DOHH2 (cell line): ENCODE data around the gene KCNN2.

Source experiments
- EZH2phosphoT487 ChIP-seq: fragments of 200-600 bp; sonication (generic); IDR thresholded peaks from 2 replicates; pipeline ENCODE4 v1.6.1; 2017; ENCODE audit warnings: borderline replicate concordance, mild to moderate bottlenecking, antibody characterized with exemption, low read length, moderate library complexity, mixed read lengths
- TF ChIP-seq, protein P1 (sequence below): fragments of 200-600 bp; sonication (generic); IDR thresholded peaks from one replicate; pipeline ENCODE4 v1.5.1; 2014; ENCODE audit warnings: antibody characterized with exemption, mild to moderate bottlenecking, low read depth, low read length; ENCODE audit not compliant: poor library complexity, severe bottlenecking

DNA sequence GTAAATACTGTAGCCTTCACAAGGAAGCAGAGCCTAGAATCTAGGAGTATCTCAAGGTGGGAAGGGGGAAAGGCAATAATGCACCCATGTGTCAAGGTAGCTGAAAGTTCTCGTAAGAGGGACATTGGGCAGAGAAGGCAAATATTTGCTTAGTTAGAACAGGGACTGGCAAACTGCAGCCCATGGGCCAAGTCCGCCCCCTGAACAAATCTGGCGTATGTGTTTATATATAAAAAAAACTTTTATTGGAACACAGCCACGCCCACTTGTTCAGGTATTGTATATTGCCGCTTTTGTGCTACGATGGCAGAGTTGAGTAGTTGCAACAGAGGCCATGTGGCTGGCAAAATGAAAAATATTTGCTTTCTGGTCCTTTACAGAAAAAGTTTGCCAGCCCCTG is 16.1 kb downstream of the KCNN2 start:
- TF ChIP-seq, protein P1, sequence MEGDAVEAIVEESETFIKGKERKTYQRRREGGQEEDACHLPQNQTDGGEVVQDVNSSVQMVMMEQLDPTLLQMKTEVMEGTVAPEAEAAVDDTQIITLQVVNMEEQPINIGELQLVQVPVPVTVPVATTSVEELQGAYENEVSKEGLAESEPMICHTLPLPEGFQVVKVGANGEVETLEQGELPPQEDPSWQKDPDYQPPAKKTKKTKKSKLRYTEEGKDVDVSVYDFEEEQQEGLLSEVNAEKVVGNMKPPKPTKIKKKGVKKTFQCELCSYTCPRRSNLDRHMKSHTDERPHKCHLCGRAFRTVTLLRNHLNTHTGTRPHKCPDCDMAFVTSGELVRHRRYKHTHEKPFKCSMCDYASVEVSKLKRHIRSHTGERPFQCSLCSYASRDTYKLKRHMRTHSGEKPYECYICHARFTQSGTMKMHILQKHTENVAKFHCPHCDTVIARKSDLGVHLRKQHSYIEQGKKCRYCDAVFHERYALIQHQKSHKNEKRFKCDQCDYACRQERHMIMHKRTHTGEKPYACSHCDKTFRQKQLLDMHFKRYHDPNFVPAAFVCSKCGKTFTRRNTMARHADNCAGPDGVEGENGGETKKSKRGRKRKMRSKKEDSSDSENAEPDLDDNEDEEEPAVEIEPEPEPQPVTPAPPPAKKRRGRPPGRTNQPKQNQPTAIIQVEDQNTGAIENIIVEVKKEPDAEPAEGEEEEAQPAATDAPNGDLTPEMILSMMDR = no peak
- no peak for TF ChIP-seq EZH2phosphoT487
